B cell (primary cell): ENCODE measurements around the gene SLC22A2. TPM values are rescaled to one million over a fixed set of nuclear protein-coding genes. Genes with fewer than 3 reads are reported as not detected.

Experiments used
- ATAC-seq: fragments of 200-7000 bp; cut with Tn5 transposase; one replicate; pipeline ENCODE4 v1.10.0; 2021; ENCODE audit warnings: low read depth, mild to moderate bottlenecking, moderate number of reproducible peaks, moderate library complexity
- CTCF ChIA-PET: fragments of 350-600 bp; sonication (Branson Sonifier 250); formaldehyde crosslinking; loops from one replicate; lab custom pipeline; 2021; ENCODE audit warnings: antibody characterized with exemption, inconsistent platforms; lab: Charles Lee
- POLR2A ChIA-PET: fragments of 350-600 bp; sonication (Branson Sonifier 250); formaldehyde crosslinking; loops from one replicate; lab custom pipeline; 2021; ENCODE audit warnings: antibody characterized with exemption; lab: Charles Lee
- DNase-seq: peaks from one replicate; pipeline ENCODE4 v3.0.0; 2013
- H2AFZ ChIP-seq: 2 replicates; pipeline ENCODE4 v1.6.1; 2012; ENCODE audit warnings: mild to moderate bottlenecking, low read depth, low read length; ENCODE audit not compliant: insufficient read depth, poor library complexity, severe bottlenecking
- H3K27ac ChIP-seq, 2 donors: 1 replicate in 1 of 2; 2 replicates in 1 of 2; pipeline ENCODE4 v1.5.1; 2012 to 2013; ENCODE audit warnings: low read length in 2 of 2, mild to moderate bottlenecking in 2 of 2, moderate library complexity in 1 of 2
- H3K27me3 ChIP-seq, 4 experiments: fragments of 200-600 bp in 1 of 4; sonication (generic) in 1 of 4; replicated peaks in 1 of 4; 1 replicate in 2 of 4; 2 replicates in 2 of 4; pipeline versions ENCODE4 v1.6.1 to v1.7.0; 2013 to 2016; ENCODE audit warnings: low read length in 3 of 4, mild to moderate bottlenecking in 2 of 4, mixed read lengths in 1 of 4, moderate library complexity in 1 of 4; ENCODE audit not compliant: insufficient read depth in 4 of 4, control insufficient read depth in 3 of 4; ENCODE audit errors: control extremely low read depth in 1 of 4
- H3K36me3 ChIP-seq, 2 experiments: replicated peaks in 1 of 2; 1 replicate in 1 of 2; 2 replicates in 1 of 2; pipeline versions ENCODE4 v1.6.1 to v1.7.1; 2013; ENCODE audit warnings: low read length in 1 of 2; ENCODE audit not compliant: insufficient read depth in 2 of 2, control insufficient read depth in 1 of 2; ENCODE audit errors: control extremely low read depth in 1 of 2, extremely low read depth in 1 of 2
- H3K4me1 ChIP-seq, 2 donors: fragments of 200-600 bp in 1 of 2; sonication (generic) in 1 of 2; 1 replicate in 1 of 2; 2 replicates in 1 of 2; pipeline versions ENCODE4 v1.5.1 to v1.6.1; 2013 to 2017; ENCODE audit warnings: low read length in 2 of 2; ENCODE audit not compliant: control insufficient read depth in 2 of 2, insufficient read depth in 2 of 2
- H3K4me2 ChIP-seq: replicated peaks from 2 replicates; pipeline ENCODE3; 2012; ENCODE audit warnings: mild to moderate bottlenecking, low read depth, low read length; ENCODE audit not compliant: poor library complexity, severe bottlenecking
- H3K4me3 ChIP-seq, 5 experiments: fragments of 200-600 bp in 1 of 5; sonication (generic) in 1 of 5; 1 replicate in 3 of 5; 2 replicates in 2 of 5; pipeline versions ENCODE4 v1.5.1 to v1.7.0; 2011 to 2016; ENCODE audit warnings: low read length in 4 of 5, mild to moderate bottlenecking in 4 of 5, low read depth in 2 of 5, control low read depth in 1 of 5, moderate library complexity in 1 of 5; ENCODE audit not compliant: insufficient read depth in 1 of 5; ENCODE audit errors: control extremely low read depth in 1 of 5, extremely low read depth in 1 of 5
- H3K79me2 ChIP-seq: fragments of 200-600 bp; sonication (generic); one replicate; pipeline ENCODE4 v1.6.0; 2016; ENCODE audit warnings: low read length; ENCODE audit not compliant: control insufficient read depth, insufficient read depth
- H3K9ac ChIP-seq: fragments of 200-600 bp; sonication (generic); 2 replicates; pipeline ENCODE4 v1.6.1; 2017; ENCODE audit warnings: mild to moderate bottlenecking, low read length, moderate library complexity
- H3K9me3 ChIP-seq, 3 donors: one replicate each; pipeline versions ENCODE4 v1.6.1 to v1.7.1; 2013; ENCODE audit warnings: low read length in 2 of 3; ENCODE audit not compliant: control insufficient read depth in 2 of 3, insufficient read depth in 1 of 3; ENCODE audit errors: control extremely low read depth in 1 of 3
- H4K20me1 ChIP-seq: 2 replicates; pipeline ENCODE4 v1.6.0; 2012; ENCODE audit warnings: mild to moderate bottlenecking, low read length; ENCODE audit not compliant: insufficient read depth, control insufficient read depth, poor library complexity, severe bottlenecking
- H3K27ac Mint-ChIP-seq: one replicate; pipeline ENCODE4 v1.8.0; 2021; ENCODE audit warnings: mixed read lengths
- H3K27me3 Mint-ChIP-seq: one replicate; pipeline ENCODE4 v1.8.0; 2021; ENCODE audit warnings: mixed read lengths
- H3K4me1 Mint-ChIP-seq: one replicate; pipeline ENCODE4 v1.8.0; 2021; ENCODE audit warnings: mixed read lengths
- H3K4me3 Mint-ChIP-seq: one replicate; pipeline ENCODE4 v1.8.0; 2021; ENCODE audit warnings: mixed read lengths
- H3K9me3 Mint-ChIP-seq: one replicate; pipeline ENCODE4 v1.8.0; 2022; ENCODE audit warnings: mixed read lengths; ENCODE audit not compliant: insufficient read depth
- CTCF ChIP-seq: fragments of 200-600 bp; IDR thresholded peaks from one replicate; pipeline ENCODE4 v1.8.0; 2022; ENCODE audit warnings: antibody characterized with exemption, mild to moderate bottlenecking
- EZH2 ChIP-seq: IDR thresholded peaks from 2 replicates; pipeline ENCODE4 v1.6.1; 2012; ENCODE audit warnings: borderline replicate concordance, low read depth, mild to moderate bottlenecking, moderate library complexity, low read length; ENCODE audit not compliant: insufficient read depth, poor library complexity, severe bottlenecking
- WGBS: methylation state at CpG from one replicate; pipeline ENCODE4 v1.1.5; 2013; ENCODE audit warnings: missing lambda C conversion rate; ENCODE audit not compliant: insufficient coverage; 5-methylcytosine and 5-hydroxymethylcytosine counted together
- intact Hi-C: fragments of 100-400 bp; cut with micrococcal nuclease; formaldehyde crosslinking; loops from one replicate; pipeline ENCODE4 v1.10.0; 2022
- polyA plus RNA-seq: library from polyadenylated mRNA; depleted of rRNA; stranded (reverse); fragments of >200 nt; gene quantifications from 2 replicates; pipeline ENCODE4 v1.2.3, GENCODE V29; 2012
- total RNA-seq, 2 donors: library from RNA; stranded (reverse); fragments of 120-200 nt in 1 of 2; gene quantifications; 1 replicate in 1 of 2; 2 replicates in 1 of 2; pipeline versions ENCODE4 v1.2.3 to v1.2.4, GENCODE V29; 2013 to 2022

The SLC22A2 gene
- total and polyA plus RNA-seq, 2 donors (not counting 1 experiment from before 2014, with no cell fraction given), result not detected

GRCh38 chr6:160178271-160178670 lies 80.3 kb downstream of the SLC22A2 start:
- Histone ChIP-seq H3K27me3 (peaks cover 0 to 2% (median 0%) of the 10 kb centered on the region in 4 experiments), H3K9me3 (no peaks in the 10 kb centered on the region), H3K79me2 (no peaks in the 10 kb centered on the region), H3K4me2 (no peak overlapping the region), H3K4me1 (no peaks in the 10 kb centered on the region), H3K36me3 (no peaks in the 10 kb centered on the region), H2AFZ (no peak overlapping the region), H3K4me3 (no peak overlapping the region), H3K9ac (no peak overlapping the region), H3K27ac (no peak overlapping the region), H4K20me1 (no peaks in the 10 kb centered on the region)
- no peaks in the 10 kb centered on the region for H3K4me1 Mint-ChIP-seq
- H3K4me3 Mint-ChIP-seq, result no peak overlapping the region
- TF ChIP-seq EZH2, result no peak
- no peak for TF ChIP-seq CTCF
- DNase-seq (no peak), ATAC-seq (no peak)
- no peaks in the 10 kb centered on the region for H3K9me3 Mint-ChIP-seq
- ChIA-PET POLR2A (no interaction called here), CTCF (no interaction called here)
- WGBS, result 83% methylated on average over 4 of the region's 5 CpGs
- peaks cover 17% of the 10 kb centered on the region for H3K27me3 Mint-ChIP-seq
- H3K27ac Mint-ChIP-seq, result no peak overlapping the region
- intact Hi-C loops, result no loop called here

- Histone ChIP-seq H3K4me3 (no peak overlapping the region), H2AFZ (no peak overlapping the region), H3K4me2 (no peak overlapping the region), H3K79me2 (no peaks in the 10 kb centered on the region), H3K27me3 (peaks cover 0 to 2% (median 0%) of the 10 kb centered on the region in 4 experiments), H3K4me1 (no peaks in the 10 kb centered on the region), H3K9ac (no peak overlapping the region), H3K27ac (no peak overlapping the region), H3K9me3 (no peaks in the 10 kb centered on the region), H4K20me1 (no peaks in the 10 kb centered on the region), H3K36me3 (no peaks in the 10 kb centered on the region)
- H3K27ac Mint-ChIP-seq, result no peak overlapping the region
- no peak for TF ChIP-seq EZH2
- no peak for TF ChIP-seq CTCF
- ATAC-seq, result no peak
- ChIA-PET CTCF (no interaction called here), POLR2A (no interaction called here)
- WGBS, result 73% methylated on average over 1 of the region's 2 CpGs
- no peaks in the 10 kb centered on the region for H3K9me3 Mint-ChIP-seq
- intact Hi-C loops, result no loop called here
- H3K4me3 Mint-ChIP-seq, result no peak overlapping the region
- no peak for DNase-seq
- no peaks in the 10 kb centered on the region for H3K4me1 Mint-ChIP-seq
- peaks cover 24% of the 10 kb centered on the region for H3K27me3 Mint-ChIP-seq
Observed at GRCh38 chr6:160177220-160177619, 81.4 kb downstream of the SLC22A2 start.
